Upper lobe of left lung (tissue), 6 donors: ENCODE data around the gene PRKAR1A. TPM values are rescaled to one million over a fixed set of nuclear protein-coding genes. Genes with fewer than 3 reads are reported as not detected.
"Not testable (repeated sequence)": the region's sequence is repeated elsewhere in the genome, so short reads cannot be mapped to it uniquely, and the experiment has no call there.

Experiments used
- ATAC-seq, 2 donors: fragments of 200-7000 bp; cut with Tn5 transposase; one replicate each; pipeline ENCODE4 v1.9.1; 2022; ENCODE audit warnings: mild to moderate bottlenecking in 2 of 2, moderate library complexity in 2 of 2; ENCODE audit not compliant: low FRiP score in 2 of 2
- DNase-seq, 2 donors: peaks; one replicate each; pipeline ENCODE4 v3.0.0-alpha.2; 2019 to 2020
- H3K27ac ChIP-seq, 4 donors: fragments of 200-600 bp; sonication (generic); one replicate each; pipeline ENCODE4 v1.5.1; 2016 to 2019
- H3K27me3 ChIP-seq, 4 donors: fragments of 200-600 bp; sonication (generic); one replicate each; pipeline ENCODE4 v1.5.1; 2017 to 2019
- H3K36me3 ChIP-seq, 4 donors: fragments of 200-600 bp; sonication (generic); one replicate each; pipeline ENCODE4 v1.5.1; 2016 to 2019
- H3K4me1 ChIP-seq, 4 donors: fragments of 200-600 bp; sonication (generic); one replicate each; pipeline ENCODE4 v1.5.1; 2018 to 2019
- H3K4me3 ChIP-seq, 4 donors: fragments of 200-600 bp; sonication (generic); one replicate each; pipeline ENCODE4 v1.5.1; 2017 to 2019; ENCODE audit warnings: mild to moderate bottlenecking in 2 of 4, moderate library complexity in 1 of 4
- H3K9me3 ChIP-seq, 4 donors: fragments of 200-600 bp; sonication (generic); one replicate each; pipeline ENCODE4 v1.5.1; 2018 to 2019
- CTCF ChIP-seq, 6 experiments: fragments of 450-650 bp in 4 of 6; fragments of 200-600 bp in 2 of 6; sonication (generic) in 2 of 6; IDR thresholded peaks; one replicate each; pipeline ENCODE4 v1.5.1; 2016 to 2019; ENCODE audit warnings: antibody characterized with exemption in 6 of 6
- EP300 ChIP-seq, 4 donors: sonication (generic); formaldehyde crosslinking; IDR thresholded peaks; one replicate each; pipeline ENCODE4 v1.5.1; 2017; ENCODE audit warnings: antibody characterized with exemption in 4 of 4, control low read depth in 2 of 4
- POLR2A ChIP-seq, 4 donors: fragments of 450-650 bp; IDR thresholded peaks; one replicate each; pipeline ENCODE4 v1.5.1; 2016 to 2017; ENCODE audit warnings: antibody characterized with exemption in 4 of 4, mild to moderate bottlenecking in 2 of 4
- POLR2AphosphoS5 ChIP-seq, 2 donors: sonication (generic); formaldehyde crosslinking; IDR thresholded peaks; one replicate each; pipeline ENCODE4 v1.5.1; 2017; ENCODE audit warnings: antibody characterized with exemption in 2 of 2
- WGBS, 2 donors: methylation state at CpG; one replicate each; pipeline ENCODE4 v1.1.5; 2017 to 2018; 5-methylcytosine and 5-hydroxymethylcytosine counted together
- total RNA-seq, 6 donors: library from RNA; depleted of rRNA in 4 of 6; stranded (reverse); fragments of >200 nt in 4 of 6; gene quantifications; one replicate each; pipeline versions ENCODE4 v1.1.0 to v1.2.1, GENCODE V29; 2016 to 2021
- donor health status: DM: no; HTN: no; CAD: no; lungs with moderate emphysema.
- donor health status: DM: no; HTN: yes; CAD: no; lungs with severe emphysema.

PRKAR1A gene
- total RNA-seq, 6 donors from 2014 or later, result 161 to 490 (median 396) TPM

- WGBS, 2 donors, result 28 to 42% methylated on average over 12 of the region's 12 CpGs
- Histone ChIP-seq H3K4me1 (peaks cover 25 to 39% (median 34%) of the 10 kb centered on the region in 4 donors), H3K27me3 (no peaks in the 10 kb centered on the region), H3K36me3 (no peaks in the 10 kb centered on the region), H3K27ac (peak overlapping the region; percentile 61 to 82 (median 76)), H3K9me3 (no peaks in the 10 kb centered on the region), H3K4me3 (peak overlapping the region in 2 of 4 donors; percentile 0 to 24)
- peak; percentile 82 to 84 for ATAC-seq
- DNase-seq, result peak in 1 of 2 donors; percentile 85
- no peak for TF ChIP-seq CTCF (IDR thresholded peaks at IDR 0.05)
- TF ChIP-seq POLR2AphosphoS5 (IDR thresholded peaks at IDR 0.05), result peak; percentile 32 to 44
- TF ChIP-seq POLR2A (IDR thresholded peaks at IDR 0.05), result peak in 1 of 4 donors; percentile 37
- peak in 1 of 4 donors; percentile 13 for TF ChIP-seq EP300 (IDR thresholded peaks at IDR 0.05)
These were observed 20.6 kb upstream of the PRKAR1A start for GRCh38 chr17:68491381-68492231.

DNA sequence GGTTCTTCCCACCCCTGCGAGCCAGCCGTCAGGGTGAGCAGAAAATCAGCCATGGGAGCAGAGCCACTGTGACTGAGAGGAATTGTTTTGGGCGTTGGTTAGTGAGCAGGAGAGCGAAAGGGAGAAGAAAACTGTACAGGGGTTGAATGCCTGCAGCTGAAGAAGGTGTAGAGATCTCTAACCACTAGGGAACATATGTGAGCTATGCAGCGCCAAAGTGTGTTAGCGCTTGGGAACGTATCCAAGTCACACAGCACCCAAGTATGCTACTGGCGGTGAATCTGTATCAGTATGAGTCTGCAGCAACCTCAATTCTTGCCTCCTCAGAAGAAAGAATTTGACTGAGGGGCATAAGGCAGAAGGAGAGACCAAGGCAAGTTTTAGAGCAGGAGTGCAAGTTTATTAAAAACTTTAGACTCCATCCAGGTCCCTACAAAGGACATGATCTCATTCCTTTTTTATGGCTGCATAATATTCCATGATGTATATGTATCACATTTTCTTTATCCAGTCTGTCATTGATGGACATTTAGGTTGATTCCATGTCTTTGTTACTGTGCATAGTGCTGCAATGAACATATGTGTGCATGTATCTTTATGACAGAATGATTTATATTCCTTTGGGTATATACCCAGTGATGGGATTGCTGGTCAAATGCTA is 19.7 kb upstream of the PRKAR1A start:
- ATAC-seq (peak in 1 of 2 donors; percentile 66), DNase-seq (peak in 1 of 2 donors; percentile 42)
- 62 to 66% methylated on average over 8 of the region's 8 CpGs for WGBS, 2 donors
- Histone ChIP-seq H3K4me3 (peak overlapping the region in 2 of 4 donors; percentile 0 to 24), H3K27ac (peak overlapping the region; percentile 61 to 82 (median 76)), H3K4me1 (peaks cover 25 to 43% (median 36%) of the 10 kb centered on the region in 4 donors)
- H3K36me3 ChIP-seq, H3K9me3 ChIP-seq, H3K27me3 ChIP-seq: not testable (repeated sequence)
- peak in 1 of 6 experiments; percentile 8 for TF ChIP-seq CTCF (IDR thresholded peaks at IDR 0.05)

- no peaks in the 10 kb centered on the region for H3K9me3 ChIP-seq
- peaks cover 42 to 55% (median 48%) of the 10 kb centered on the region in 4 donors for H3K4me1 ChIP-seq
These were observed 17.1 kb upstream of the PRKAR1A start for GRCh38 chr17:68495081-68495480.

DNA sequence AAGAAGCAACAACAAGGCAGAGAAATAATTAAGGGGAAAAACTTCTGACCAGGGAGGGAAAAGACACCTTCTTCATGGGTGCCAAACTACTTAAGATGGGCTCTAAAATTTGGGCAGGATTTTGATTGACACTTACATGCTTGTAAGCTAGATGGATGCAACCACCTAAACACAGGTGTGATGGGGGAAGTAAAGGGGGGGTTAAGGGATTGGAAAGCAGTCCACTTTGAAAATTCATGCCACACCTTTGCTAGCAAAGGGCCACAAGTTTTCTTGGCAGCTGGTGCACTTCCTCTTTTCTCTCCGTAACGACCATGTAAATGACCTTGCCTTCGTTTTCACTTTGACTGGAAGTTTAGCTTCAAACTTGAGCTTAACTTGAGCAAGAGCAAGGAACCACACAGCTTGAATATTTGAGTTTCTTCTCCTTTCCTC is 14.3 kb upstream of the PRKAR1A start:
- Histone ChIP-seq H3K27me3 (no peaks in the 10 kb centered on the region), H3K9me3 (no peaks in the 10 kb centered on the region), H3K4me3 (peak overlapping the region in 2 of 4 donors; percentile 1 to 7), H3K27ac (peak overlapping the region; percentile 71 to 85 (median 82)), H3K36me3 (no peaks in the 10 kb centered on the region), H3K4me1 (peaks cover 24 to 28% (median 25%) of the 10 kb centered on the region in 4 donors)
- no peak for TF ChIP-seq POLR2AphosphoS5 (IDR thresholded peaks at IDR 0.05)
- no peak for TF ChIP-seq EP300 (IDR thresholded peaks at IDR 0.05)
- TF ChIP-seq POLR2A (IDR thresholded peaks at IDR 0.05), result no peak
- TF ChIP-seq CTCF (IDR thresholded peaks at IDR 0.05), result no peak
- DNase-seq (peak in 1 of 2 donors; percentile 79), ATAC-seq (peak; percentile 68 to 76)
- WGBS, 2 donors, result 0 to 3% methylated on average over 3 of the region's 3 CpGs

More at GRCh38 chr17:68495081-68495480, 17.1 kb upstream of the PRKAR1A start:
- ATAC-seq (no peak), DNase-seq (no peak)
- Histone ChIP-seq H3K4me3 (no peak overlapping the region), H3K36me3 (no peaks in the 10 kb centered on the region), H3K27ac (no peak overlapping the region), H3K27me3 (no peaks in the 10 kb centered on the region)
- WGBS, 2 donors, result 94 to 96% methylated on average over 4 of the region's 4 CpGs
- TF ChIP-seq EP300 (IDR thresholded peaks at IDR 0.05) (no peak), CTCF (IDR thresholded peaks at IDR 0.05) (no peak), POLR2AphosphoS5 (IDR thresholded peaks at IDR 0.05) (no peak), POLR2A (IDR thresholded peaks at IDR 0.05) (no peak)
